Endothelial cell (in vitro differentiated cells): ENCODE results near the gene IFT122. TPM values are rescaled to one million over a fixed set of nuclear protein-coding genes. Genes with fewer than 3 reads are reported as not detected.
A peak's percentile ranks its signal among the peaks of the same experiment; 100 is the strongest.

Source experiments
- DNase-seq: peaks from one replicate; pipeline ENCODE4 v3.0.0; 2021; ENCODE audit warnings: low spot score
- H3K27ac Mint-ChIP-seq: one replicate; pipeline ENCODE4 v1.8.0; 2021; ENCODE audit warnings: mixed read lengths, inconsistent platforms; ENCODE audit not compliant: unreplicated experiment
- H3K27me3 Mint-ChIP-seq: one replicate; pipeline ENCODE4 v1.8.0; 2021; ENCODE audit warnings: mild to moderate bottlenecking, moderate library complexity, mixed read lengths, inconsistent platforms; ENCODE audit not compliant: unreplicated experiment
- H3K36me3 Mint-ChIP-seq: one replicate; pipeline ENCODE4 v1.8.0; 2021; ENCODE audit warnings: mild to moderate bottlenecking, low read depth, mixed read lengths, inconsistent platforms; ENCODE audit not compliant: unreplicated experiment
- H3K4me1 Mint-ChIP-seq: one replicate; pipeline ENCODE4 v1.8.0; 2021; ENCODE audit warnings: mild to moderate bottlenecking, mixed read lengths, inconsistent platforms; ENCODE audit not compliant: unreplicated experiment
- H3K4me3 Mint-ChIP-seq: one replicate; pipeline ENCODE4 v1.8.0; 2021; ENCODE audit warnings: mild to moderate bottlenecking, mixed read lengths, inconsistent platforms; ENCODE audit not compliant: unreplicated experiment
- H3K9me3 Mint-ChIP-seq: one replicate; pipeline ENCODE4 v1.8.0; 2021; ENCODE audit warnings: mixed read lengths, inconsistent platforms; ENCODE audit not compliant: unreplicated experiment
- CTCF ChIP-seq: fragments of 200-600 bp; sonication (generic); IDR thresholded peaks from one replicate; pipeline ENCODE4 v1.5.0; 2021; ENCODE audit warnings: antibody characterized with exemption; ENCODE audit not compliant: unreplicated experiment
- total RNA-seq: library from RNA; stranded (reverse); fragmentation: NEBNext Ultra II Directional; extraction: Animal tissue kit (Norgen Biotek cat#: 25700); gene quantifications from one replicate; pipeline ENCODE4 v1.2.1, GENCODE V29; 2021; ENCODE audit not compliant: unreplicated experiment

Gene IFT122
- total RNA-seq, 1 donor from 2014 or later: 25.1 TPM

GRCh38 chr3:129504471-129505100, 64.6 kb downstream of the IFT122 start:
- peaks cover 5% of the 10 kb centered on the region for H3K27me3 Mint-ChIP-seq
- peaks cover 32% of the 10 kb centered on the region for H3K4me1 Mint-ChIP-seq
- H3K27ac Mint-ChIP-seq: no peak overlapping the region
- H3K4me3 Mint-ChIP-seq: no peak overlapping the region
- TF ChIP-seq CTCF: no peak
- no peak for DNase-seq
- H3K36me3 Mint-ChIP-seq: peaks cover 8% of the 10 kb centered on the region
- H3K9me3 Mint-ChIP-seq: no peaks in the 10 kb centered on the region

- Mint-ChIP-seq H3K4me3 (no peak overlapping the region), H3K4me1 (peaks cover 24% of the 10 kb centered on the region), H3K36me3 (peaks cover 8% of the 10 kb centered on the region)
Observed at GRCh38 chr3:129505341-129505740, 65.3 kb downstream of the IFT122 start.

GRCh38 chr3:129506231-129506742, 66.3 kb downstream of the IFT122 start:
- Mint-ChIP-seq H3K36me3 (peaks cover 8% of the 10 kb centered on the region), H3K4me1 (peaks cover 23% of the 10 kb centered on the region), H3K4me3 (no peak overlapping the region), H3K27ac (no peak overlapping the region), H3K9me3 (no peaks in the 10 kb centered on the region), H3K27me3 (peaks cover 2% of the 10 kb centered on the region)
- no peak for TF ChIP-seq CTCF
- DNase-seq: no peak

More at GRCh38 chr3:129505341-129505740, 65.3 kb downstream of the IFT122 start:
- Mint-ChIP-seq H3K27ac (no peak overlapping the region), H3K9me3 (no peaks in the 10 kb centered on the region), H3K27me3 (no peaks in the 10 kb centered on the region)
- no peak for DNase-seq
- TF ChIP-seq CTCF: no peak

GRCh38 chr3:129507181-129507831, 67.3 kb downstream of the IFT122 start:
- Mint-ChIP-seq H3K9me3 (no peaks in the 10 kb centered on the region), H3K36me3 (peaks cover 13% of the 10 kb centered on the region), H3K4me1 (peaks cover 17% of the 10 kb centered on the region), H3K4me3 (no peak overlapping the region), H3K27ac (no peak overlapping the region), H3K27me3 (peaks cover 2% of the 10 kb centered on the region)
- DNase-seq: no peak
- TF ChIP-seq CTCF: no peak

GRCh38 chr3:129512595-129512994, 72.6 kb downstream of the IFT122 start:
- H3K9me3 Mint-ChIP-seq: no peaks in the 10 kb centered on the region

More at GRCh38 chr3:129512595-129512994, 72.6 kb downstream of the IFT122 start:
- no peak for TF ChIP-seq CTCF
- no peak for DNase-seq
- Mint-ChIP-seq H3K4me3 (no peak overlapping the region), H3K36me3 (peaks cover 32% of the 10 kb centered on the region), H3K4me1 (peaks cover 29% of the 10 kb centered on the region), H3K27ac (peak overlapping the region; percentile 75), H3K27me3 (peaks cover 21% of the 10 kb centered on the region)
